Stimulated activated CD8-positive, alpha-beta memory T cell treated with anti-CD3 and anti-CD28 coated beads, Interleukin-7, amount 100 ng/mL, for 24 hours (primary cell): Measurements from ENCODE around the gene KATNB1.
"Not testable (repeated sequence)": the region's sequence is repeated elsewhere in the genome, so short reads cannot be mapped to it uniquely, and the experiment has no call there.

Experiments
- DNase-seq: peaks from one replicate; pipeline ENCODE4 v3.0.0-alpha.2; 2020; ENCODE audit warnings: low read depth

Gene KATNB1

DNA sequence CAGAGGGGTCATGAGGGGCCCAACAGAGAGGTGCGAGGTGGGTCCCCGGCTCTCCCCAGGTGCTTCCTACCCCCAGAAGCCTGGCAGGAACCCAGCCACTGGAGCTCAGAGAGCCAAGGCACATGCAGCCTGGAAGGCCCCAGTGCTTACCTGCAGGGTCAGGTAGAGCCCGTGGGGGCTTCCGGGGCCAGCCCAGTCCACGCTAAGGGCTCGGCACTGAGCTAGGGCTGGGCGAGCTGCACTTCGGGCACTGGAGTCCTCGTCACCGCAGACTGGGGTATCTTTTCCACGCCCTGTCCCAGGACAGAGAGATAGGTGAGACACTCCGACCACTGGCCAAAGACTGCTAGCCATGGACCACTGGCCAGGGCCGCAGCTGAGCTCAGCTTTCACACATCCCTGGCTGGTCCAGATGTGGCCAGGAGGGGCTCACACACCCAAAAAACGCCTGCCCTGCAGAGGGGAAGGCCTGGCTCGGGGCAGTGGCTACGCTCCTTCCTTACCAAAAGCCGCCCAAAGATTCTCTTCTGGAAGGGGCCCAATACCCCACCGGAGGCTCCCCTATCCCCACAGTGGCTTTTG, 59.4 kb downstream of the KATNB1 start:
- DNase-seq, result no peak

DNA sequence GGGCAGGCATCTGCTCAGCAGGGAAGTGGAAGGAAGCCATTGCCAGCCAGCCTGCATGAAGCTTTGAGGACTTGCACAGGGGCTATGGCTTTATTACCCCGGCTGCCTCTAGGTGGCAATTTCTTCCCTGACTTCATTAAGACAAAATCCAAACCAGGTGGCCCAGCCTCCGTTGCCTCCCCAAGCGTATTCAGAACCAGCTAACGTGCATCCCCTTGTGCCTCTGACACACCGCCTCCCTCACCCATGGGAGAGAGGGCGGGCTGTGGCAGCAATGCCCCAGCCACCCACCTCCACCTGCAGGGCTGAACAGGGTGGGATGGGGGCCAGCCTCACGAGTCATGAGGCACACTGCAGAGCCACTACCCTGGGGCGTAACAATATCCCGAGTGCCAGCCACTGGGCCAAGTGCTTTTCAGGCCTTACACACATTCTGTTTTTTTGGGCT, 59.9 kb downstream of the KATNB1 start:
- no peak for DNase-seq

DNA sequence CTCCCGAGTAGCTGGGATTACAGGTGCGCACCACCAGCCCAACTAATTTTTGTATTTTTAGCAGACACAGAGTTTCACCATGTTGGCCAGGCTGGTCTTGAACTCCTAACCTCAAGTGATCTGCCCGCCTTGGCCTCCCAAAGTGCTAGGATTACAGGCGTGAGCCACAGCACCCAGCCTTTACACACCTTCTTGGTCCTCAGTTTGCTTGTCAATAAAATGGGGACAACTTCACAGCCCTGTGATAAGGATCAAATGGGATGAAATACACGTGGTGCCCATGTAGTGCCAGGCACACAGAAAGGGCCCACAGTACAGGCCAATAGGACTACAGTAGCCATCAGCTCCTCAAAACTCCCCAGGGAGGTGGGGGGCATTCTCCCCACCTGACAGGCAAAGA, 60.4 kb downstream of the KATNB1 start:
- not testable (repeated sequence) for DNase-seq

DNA sequence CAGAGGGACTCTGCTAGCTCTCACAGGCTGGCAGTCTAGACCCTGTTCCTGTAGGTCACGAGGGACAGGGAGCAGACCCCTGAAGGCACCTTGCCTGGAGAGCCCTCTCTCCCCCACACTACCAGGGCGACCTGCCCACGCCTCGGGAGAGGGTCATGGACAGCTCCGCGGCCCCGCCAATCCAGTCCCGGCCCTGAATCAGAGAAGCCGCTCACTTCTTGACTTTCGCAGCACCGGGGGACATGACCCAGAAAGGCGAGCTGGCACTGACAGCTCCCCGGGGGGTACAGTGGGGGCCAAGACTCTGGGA, 61.6 kb downstream of the KATNB1 start:
- DNase-seq, result no peak

DNA sequence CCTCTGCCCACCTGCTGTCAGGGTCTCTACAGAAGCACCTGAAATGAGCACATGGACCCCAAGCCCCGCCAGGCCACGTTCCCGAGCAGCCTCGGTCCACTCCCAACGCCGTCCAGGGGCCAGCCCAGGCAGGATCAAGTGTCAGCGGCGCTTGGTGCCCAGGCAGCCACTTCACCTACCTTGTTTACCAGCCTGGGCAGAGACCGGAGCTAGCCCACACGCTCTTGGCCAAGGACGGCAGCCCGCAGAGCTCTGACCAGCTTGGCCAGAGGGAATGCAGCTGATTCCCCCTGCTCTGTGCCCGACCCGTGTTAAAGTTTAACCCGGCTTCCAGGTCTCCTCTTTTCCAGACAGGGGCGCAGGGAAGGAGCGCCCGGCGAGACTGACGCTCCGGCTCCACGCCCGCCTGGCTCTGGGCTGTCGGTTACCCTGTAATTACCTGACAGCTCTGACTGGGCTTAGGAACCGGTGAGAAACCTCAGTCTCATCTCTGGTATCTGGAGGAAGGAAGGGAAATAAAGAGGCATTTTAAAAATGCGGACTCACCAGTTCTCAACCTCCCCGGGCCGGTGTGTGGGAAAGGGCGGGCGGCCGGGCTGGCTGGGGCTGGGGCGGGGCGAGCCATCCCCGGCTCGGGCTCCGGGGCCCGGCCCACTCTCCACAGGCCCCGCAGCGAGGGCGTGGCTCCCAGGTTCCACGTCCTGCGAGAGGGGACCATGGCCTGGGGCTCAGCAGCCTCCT, 62.1 kb downstream of the KATNB1 start:
- DNase-seq, result no peak

DNA sequence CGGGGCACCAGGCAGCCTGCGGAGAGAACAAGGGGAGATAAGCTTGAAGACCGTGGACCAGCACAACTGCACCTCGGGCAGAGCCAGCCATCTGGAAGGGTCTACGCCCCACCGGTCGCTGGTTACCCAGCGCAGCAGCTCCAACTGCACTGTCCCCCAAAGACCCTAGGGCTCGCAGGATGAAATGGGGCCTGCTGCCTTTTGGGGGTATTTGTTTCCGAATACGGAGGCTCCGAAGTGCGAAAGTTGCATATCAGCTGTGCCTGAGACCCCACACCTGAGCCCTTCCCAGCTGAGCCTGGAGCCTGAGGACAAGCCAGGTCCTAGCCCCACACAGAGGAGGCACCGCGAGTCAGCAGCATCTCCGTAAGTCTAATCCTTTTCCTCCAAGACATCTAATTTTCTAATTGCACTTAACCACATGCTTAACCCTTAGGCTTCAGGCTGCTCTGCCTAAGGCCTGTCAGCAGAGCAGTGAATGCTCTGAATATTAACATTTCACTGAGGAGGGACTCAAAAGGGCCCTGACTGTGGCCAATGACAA, 62.8 kb downstream of the KATNB1 start:
- DNase-seq, result no peak

DNA sequence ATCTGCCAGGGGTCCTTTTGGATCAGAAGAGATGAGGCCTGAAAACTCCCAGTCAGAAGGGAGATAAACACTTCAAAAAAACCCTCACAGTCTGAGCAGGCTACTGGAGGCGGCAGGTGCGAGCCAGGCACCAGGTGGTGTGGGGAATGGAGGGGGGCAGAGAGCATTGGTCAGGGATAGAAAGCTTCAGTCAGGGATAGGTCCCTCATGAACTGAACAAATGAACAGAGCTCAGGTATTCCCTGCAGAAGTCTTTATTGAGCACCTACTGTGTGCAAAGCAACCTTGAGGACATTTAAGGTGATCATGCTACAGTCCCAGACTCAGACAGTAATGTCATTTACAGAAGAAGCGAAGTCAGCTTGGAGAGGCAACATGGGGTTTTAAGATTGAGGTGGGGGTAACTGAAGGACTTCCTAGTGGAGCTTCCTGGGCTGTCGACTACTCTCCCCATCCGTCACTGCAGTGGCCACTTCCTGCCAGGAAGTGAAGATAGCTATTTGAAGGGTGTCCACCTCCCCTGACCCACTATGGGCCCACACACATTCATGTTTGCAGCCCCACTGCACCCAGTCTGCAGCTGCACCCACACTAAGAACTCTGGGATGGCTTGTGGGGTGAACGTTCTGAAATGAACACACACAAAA, 63.5 kb downstream of the KATNB1 start:
- DNase-seq, result no peak

DNA sequence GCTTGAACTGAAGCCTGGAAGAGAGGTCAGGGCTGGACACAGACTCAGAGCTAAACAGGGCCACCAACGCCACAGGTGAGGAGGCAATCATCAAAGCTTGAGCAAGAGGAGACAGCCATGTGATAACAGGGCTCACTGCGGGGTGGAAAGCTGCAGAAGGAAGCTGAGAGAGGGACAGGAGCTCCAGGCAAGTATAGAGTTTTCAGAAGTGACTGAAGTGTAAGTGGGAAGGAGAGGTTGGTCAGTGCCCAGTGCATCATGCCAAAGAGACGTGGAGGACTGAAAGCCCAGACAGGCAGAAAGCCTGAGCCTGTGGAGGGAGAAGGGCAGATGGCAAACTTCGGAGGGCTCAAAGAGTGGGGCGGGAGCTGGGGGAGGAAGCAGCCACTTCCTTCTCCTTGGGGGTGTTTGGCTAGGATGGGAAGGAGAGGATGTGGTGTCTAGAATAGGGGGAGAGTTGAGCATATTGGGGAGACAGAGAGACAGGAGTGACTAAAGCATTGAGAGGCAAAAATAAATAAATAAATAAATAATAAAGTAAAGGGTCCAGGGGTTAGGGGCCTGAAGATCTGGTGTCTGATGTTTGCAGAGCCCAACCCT, 64.1 kb downstream of the KATNB1 start:
- DNase-seq, result no peak

DNA sequence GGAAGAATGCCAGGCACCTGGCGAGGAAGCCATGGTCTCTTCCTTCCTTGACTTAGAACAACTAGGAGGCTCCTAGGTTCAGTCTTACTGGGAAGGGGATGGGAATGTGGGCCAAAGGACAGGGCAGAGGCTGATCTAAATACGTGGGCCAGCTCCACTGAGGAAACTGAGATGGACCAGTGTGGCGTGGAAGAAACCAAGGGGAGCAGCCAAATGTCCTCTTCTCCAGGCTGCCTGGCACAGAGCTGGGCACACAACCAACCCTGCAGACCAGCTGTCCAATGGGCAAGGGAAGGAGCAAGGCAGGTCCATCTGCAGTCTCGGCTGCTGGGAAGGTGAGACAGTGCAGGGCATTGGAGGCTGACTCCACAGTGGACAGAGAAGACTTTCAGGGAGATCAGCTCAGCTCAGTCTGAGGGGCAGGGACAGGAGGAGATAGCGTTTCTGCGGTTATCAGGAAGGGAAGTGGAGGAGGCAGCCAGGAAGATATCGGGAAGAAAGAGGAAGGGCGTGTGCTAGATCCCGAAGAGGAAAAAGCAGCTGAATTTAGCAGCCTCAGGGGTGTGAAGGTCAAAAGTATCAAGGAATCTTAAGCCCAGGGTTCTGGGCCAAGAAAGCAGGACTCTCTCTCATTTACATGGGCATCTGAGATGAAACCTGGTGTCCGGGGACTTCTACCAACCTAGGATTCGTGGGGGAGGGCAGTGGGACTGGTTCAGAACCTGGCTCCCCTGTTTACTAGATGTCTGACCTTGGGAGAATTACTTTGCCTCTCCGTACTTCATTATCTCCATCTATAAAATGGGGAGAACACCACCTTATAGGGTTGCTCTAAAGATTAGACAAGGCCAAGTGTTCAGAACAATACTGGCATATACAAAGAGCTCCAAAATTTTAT, 64.9 kb downstream of the KATNB1 start:
- no peak for DNase-seq

DNA sequence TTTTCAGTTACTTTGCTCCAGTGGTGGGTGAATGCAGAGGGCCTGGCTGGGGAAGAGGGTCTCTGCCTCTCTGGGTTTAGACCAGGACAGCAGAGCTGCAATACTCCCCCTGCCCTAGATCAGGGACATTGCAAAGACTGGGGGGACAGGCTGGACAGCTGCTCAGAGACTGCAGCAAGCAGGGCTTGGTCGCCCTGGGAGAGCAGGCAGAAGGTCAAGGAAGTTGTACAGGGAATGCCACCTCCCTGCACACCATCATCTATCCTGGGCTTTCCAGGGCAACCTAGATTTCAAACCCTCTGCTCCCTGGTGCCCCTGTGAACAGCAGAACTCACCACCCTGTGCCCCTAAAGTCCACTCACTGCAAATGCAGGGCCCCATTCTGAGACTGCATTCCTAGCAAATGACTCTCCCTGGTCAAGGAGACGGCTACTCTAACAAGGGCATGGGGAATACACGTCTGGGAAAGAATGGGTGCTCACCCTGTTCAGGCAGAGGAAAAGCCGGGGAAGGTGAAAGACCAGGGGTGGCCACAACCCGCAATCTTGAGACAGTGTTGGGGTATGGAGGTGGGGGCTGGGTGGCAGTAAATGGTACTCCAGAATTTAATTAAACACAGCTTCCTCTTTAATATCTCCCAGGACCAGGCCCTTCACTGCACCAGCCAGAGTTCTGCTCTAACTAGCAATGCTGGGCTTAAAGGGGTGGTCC, 65.7 kb downstream of the KATNB1 start:
- no peak for DNase-seq

DNA sequence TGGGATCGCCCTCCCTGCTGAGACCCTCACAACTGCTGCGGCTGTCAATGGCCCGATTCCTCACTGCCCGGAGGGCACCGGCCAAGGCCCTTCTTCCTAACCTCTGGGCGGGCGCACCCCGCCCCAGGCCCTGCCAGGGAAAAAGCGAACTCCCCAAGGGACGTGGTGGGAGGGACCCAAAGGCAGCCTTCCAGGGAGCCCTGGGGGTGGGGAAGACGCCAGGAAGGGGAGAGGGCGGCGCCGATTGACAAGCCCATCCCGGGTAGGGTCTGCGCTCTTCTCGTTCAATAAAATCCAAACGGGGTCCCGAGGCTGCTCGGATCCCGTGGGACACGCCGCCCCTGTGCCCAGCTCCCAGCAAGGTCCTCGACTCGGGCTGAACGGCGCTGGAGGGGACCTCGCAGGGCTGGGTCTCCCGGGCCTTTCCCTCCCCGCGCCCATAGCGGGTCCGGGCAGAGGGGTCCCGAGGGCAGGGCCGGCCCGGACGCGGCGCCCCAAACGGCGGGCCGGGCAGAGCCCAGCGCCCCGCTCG, 66.3 kb downstream of the KATNB1 start:
- no peak for DNase-seq

DNA sequence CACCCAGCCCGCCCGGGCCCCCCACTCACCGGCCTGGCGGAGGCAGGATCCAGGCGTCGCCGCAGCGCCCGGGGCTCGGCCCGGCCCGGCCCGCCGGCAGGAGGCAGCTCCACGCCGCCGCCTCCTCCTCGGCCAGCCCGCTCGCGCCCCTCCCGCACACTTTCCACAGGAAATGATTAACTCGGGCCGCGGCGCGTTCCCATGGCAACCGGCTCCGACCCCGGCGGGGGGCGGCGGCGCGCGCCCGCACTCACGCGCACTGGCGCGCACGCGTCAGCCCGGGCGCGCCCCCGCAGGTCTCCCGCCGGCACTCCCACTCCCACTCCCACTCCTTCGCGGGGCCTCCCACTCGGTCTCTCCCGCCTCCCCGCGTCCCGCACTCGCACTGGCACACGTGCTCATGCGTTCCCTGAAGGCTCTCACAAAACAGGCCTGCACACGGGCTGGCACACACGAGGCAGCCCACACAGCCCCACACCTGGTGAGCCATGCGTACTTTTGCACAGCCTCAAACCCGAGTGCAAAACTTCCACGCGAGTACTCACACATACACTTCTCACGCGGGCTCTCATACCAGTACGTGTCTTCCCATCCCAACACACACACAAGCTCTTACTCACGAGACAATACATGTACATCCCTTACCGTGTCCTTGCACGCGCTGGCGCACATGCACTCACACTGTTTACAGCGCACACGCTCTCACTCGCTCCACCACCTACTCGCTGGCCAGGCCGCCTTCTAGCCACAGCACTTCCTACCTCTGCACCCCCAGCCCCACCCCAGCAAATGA, 67.0 kb downstream of the KATNB1 start, which contains the start of gene KIFC3:
TSS of gene KIFC3 (minus strand) at position 151 of the 793 bp plus-strand sequence. CDS start 4,248 bp downstream, outside the sequence.
- peak; percentile 60 for DNase-seq

DNA sequence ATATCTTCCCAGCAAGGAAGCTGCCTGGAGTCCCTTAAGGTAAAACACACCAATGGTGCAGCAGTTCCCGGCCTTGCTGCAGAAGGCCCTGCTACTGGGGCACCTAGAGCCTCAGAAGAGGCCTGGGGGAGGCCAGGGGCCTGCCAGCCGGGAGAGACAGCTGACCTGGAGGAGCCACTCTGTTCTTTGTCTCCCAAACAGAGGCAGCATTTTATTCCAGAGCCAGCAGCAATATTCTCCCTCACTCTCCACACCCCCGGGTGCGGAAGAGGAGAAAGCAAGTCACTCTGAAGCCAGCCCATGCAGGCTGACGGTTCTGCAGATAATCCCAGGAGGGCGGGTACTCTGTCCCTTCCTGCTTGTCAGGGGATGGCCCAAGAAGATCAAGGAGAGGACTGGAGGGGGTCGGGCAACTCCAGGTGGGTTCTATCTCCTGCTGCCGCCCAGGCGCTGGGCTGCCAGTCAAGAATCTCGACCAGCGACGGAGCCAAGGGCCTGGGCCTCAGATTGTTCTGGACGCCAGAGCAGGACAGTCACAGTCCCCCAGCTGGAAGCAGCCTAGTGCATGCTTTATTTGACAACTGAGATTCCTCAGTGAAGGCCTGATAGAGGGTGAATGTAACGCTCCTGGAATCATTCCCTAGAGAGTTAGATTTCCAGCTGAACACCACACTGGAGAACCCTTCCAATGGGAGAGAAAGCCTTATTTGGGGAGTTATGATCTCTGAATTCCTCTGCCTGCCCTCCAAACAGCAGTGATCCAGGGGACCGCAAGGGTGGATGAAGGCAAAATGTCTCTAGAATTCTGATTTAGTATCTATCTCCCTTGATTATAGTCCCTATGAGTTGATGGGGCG, 67.8 kb downstream of the KATNB1 start:
- no peak for DNase-seq

DNA sequence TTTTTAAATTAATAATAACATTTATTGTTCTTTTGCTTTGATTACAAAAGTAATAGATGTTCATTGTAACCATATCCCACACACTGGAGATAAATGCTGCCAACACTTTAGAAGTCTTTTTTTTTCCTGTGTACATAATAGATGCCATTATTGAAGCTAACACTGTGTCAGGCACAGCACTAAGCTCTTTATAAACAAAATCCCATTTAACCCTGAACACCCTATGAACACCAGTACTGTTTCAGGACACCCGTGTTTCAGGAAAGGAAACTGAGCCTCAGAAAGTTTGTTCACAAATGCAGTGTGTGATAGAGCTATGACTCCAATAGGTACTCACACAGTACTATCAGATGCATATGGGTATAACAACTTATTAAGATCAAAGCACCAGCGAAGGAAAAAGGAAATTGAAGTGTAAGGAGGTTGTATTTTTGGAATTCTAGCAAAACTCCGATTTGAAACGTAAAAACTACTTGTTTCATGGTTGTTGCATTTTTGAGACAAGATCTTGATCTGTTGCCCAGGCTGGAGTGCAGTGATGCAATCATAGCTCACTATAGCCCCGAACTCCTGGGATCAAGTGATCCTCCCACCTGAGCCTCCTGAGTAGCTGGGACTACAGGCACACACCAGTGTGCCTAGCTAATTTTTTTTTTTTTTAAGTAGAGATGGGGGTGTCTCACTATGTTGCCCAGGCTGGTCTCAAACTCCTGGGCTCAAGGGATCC, 68.7 kb downstream of the KATNB1 start:
- no peak for DNase-seq

DNA sequence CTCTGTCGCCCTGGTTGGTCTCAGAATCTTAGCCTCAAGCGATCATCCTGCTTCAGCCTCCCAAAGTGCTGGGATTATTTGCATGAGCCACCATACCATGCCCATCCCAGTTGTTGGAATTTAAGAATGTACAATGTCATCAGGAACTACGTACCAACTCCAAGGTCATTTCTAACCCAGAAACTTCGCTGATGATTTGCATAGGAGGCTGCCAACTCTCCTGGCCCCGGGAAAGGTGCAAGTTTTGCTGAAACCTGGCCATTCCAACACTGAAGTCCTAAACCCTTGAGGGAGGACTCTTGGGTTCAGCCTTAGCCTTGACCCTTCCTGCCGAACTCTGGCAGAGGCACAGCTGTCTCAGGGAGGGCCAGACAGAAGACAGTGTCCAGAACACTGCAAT, 69.6 kb downstream of the KATNB1 start:
- DNase-seq, result no peak
